Measurements from ENCODE around the gene POLR3B. TPM values are rescaled to one million over a fixed set of nuclear protein-coding genes. Genes with fewer than 3 reads are reported as not detected.
"Not testable (repeated sequence)": the region's sequence is repeated elsewhere in the genome, so short reads cannot be mapped to it uniquely, and the experiment has no call there.

POLR3B gene
- total RNA-seq, 1 experiment from 2014 or later: 7.9 TPM

DNA sequence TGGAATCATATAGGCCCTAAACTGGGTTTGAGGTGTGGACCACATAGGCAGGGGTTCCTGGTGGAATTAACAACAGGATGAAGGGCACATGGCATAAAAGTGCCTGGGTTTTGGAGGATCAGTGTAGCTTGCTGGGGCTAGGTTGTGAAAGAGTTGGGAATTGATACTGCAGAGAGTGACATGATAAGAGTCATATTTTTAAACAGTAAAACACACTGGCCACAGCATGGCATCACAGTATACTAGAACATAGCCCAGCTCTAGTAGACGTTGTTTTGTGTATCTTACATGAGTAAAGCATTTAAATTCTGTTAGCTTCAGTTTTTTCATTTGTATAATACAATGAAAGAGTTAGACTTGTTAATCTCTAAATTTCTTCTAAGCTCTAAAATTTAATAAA, 102.0 kb downstream of the POLR3B start:
- DNase-seq (ENCODE audit: low spot score): no peak

DNA sequence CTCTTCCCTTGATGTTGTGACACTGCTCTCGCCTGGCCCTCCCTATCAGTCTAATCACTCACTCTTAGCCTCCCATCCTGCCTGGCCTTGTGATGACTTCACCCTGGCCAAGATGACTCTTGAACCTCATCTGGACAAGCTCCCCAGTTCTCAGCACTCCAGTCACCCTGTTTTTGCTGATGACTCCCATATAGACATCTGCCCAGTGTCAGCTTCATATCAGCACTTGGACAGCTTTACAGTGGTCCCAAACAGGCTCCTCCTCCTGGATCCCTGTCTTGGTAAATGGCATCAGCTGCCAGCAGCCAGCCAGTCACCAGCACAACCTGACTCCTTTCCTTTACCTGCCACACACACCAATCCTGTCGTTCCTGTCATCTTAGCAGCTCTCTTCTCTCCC, 104.2 kb downstream of the POLR3B start:
- DNase-seq (ENCODE audit: low spot score): no peak

DNA sequence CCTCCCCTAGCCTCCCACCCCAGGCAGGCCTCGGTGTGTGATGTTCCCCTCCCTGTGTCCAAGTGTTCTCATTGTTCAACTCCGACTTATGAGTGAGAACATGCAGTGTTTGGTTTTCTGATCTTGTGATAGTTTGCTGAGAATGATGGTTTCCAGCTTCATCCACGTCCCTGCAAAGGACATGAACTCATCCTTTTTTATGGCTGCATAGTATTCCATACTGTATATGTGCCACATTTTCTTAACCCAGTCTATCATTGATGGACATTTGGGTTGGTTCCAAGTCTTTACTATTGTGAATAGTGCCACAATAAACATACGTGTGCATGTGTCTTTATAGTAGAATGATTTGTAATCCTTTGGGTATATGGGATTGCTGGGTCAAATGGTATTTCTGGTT, 108.1 kb downstream of the POLR3B start:
- not testable (repeated sequence) for DNase-seq (ENCODE audit: low spot score)

DNA sequence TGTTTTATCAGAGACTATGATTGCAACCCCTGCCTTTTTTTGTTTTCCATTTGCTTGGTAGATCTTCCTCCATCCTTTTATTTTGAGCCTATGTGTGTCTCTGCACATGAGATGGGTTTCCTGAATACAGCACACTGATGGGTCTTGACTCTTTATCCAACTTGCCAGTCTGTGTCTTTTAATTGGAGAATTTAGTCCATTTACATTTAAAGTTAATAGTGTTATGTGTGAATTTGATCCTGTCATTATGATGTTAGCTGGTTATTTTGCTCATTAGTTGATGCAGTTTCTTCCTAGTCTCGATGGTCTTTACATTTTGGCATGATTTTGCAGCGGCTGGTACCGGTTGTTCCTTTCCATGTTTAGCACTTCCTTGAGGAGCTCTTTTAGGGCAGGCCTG, 118.1 kb downstream of the POLR3B start:
- not testable (repeated sequence) for DNase-seq (ENCODE audit: low spot score)

DNA sequence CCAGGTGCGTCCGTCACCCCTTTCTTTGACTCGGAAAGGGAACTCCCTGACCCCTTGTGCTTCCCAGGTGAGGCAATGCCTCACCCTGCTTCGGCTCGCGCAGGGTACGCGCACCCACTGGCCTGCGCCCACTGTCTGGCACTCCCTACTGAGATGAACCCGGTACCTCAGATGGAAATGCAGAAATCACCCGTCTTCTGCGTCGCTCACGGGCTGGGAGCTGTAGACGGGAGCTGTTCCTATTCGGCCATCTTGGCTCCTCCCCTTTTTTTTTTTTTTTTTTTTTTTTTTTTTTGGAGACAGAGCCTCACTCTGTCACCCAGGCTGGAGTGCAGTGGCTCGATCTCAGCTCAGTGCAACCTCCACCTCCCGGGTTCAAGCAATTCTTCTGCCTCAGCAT, 120.1 kb downstream of the POLR3B start:
- DNase-seq (ENCODE audit: low spot score): not testable (repeated sequence)

DNA sequence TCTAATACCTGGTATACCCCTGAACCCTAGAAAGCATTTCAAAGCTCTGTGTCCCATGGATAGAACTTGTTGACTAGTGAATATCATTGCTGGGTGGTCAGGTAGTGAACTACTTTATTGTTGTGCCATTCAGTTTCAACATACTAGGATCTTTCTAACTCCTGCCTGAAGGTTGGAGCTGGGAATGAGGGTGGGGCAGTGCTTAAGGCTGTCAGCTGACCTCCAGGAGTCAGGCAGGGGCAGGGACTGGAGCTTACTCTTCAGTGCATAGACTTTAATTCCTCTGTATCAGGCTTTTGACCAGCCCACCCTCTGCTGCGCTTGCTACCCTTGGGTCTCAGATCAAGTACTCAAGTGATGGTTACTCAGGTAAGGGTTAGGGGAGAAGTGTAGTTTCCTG, 122.7 kb downstream of the POLR3B start:
- DNase-seq (ENCODE audit: low spot score): no peak

DNA sequence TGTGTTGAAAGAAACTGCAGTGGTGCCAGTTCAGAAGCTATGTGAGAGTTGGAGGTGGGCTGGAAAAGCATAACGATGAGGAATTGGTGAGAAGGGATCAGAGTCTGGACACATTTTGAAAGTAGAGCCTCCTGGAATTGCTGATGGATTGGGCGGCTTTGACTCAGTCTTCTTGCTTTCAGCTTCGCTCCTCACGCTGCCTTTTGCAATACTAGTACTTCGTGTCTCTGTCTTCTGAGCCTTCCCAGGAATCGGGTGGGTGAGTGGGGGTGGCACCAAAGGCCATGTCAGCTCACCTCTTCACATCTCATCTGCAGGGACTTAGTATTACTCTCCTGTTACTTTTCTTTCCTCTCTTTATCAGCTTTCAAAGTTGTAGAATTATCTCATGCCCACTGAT, 123.7 kb downstream of the POLR3B start:
- DNase-seq (ENCODE audit: low spot score): no peak

DNA sequence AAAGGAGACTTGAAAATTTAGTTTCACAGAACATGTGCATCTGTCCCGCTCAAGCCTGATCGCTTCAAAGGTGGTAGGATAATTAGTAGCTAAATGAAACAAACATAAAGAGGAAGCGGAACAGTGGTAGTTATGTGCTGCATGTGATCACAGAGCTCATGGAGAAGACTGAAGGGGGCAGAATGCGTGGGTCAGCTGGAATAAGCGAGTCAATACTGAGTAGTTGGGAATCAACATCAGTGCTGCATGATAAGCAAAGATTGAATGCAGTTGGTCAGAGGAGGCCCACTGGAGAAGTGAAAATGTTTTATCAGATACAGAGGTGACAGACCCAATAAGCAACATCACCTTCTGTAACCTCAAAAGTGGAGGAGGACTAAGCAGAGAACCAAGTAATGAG, 130.1 kb downstream of the POLR3B start:
- DNase-seq (ENCODE audit: low spot score): no peak

DNA sequence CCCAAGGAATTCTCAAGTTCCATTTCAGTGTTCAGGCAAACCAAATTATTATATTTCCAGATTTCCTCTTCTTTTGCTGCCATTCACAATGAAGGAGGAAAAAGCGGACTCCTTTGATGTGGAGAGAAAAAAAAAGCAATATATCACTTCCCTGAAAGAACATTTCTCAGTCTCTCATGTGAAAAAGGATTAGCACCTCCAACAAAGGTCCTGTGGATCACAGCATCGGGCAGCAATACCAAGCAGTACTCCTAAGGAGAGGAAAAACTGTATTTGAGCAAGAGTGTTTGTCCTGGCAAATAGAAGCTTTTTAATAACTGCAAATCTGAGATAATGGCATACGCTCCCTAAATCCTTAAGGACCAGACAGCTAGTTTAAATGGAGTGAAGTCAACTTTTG, 131.3 kb downstream of the POLR3B start:
- no peak for DNase-seq (ENCODE audit: low spot score)

DNA sequence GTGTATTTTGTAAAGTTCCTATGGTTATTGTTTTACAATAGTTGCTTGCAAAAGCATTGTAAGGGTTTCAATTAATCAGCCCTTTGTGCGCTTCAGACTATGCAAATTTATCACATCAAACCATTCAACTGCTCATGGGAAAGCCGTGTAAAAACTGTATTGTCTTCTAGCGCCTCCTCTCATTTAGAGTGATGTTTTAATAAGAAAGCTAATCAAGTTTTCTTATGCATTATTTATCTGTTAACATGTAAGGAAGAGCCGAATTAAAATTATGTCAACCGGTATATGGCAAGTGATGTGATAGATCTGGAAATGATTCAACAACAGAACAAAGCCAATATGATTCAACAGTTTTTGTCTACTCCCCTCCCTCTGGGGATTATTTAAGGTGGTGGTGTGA, 132.7 kb downstream of the POLR3B start:
- no peak for DNase-seq (ENCODE audit: low spot score)

DNA sequence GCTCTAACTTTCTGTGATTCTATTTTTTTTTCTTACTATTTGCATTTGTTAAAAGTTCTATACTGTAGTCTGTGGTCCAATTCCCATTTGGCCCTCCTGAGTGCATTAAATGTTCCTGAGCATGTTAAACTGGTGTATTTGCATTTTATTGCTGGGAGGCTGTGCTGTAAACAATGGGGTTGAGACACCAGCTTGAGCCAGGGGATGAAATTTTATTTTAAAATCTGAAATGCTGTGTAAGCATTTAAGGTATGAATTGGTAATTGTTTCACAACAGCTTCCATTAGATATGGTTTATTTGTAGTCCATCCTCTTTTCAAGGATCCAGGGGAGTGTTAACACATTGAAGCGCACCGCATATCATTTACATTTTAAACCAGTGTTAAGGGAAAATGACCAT, 135.3 kb downstream of the POLR3B start:
- no peak for DNase-seq (ENCODE audit: low spot score)

DNA sequence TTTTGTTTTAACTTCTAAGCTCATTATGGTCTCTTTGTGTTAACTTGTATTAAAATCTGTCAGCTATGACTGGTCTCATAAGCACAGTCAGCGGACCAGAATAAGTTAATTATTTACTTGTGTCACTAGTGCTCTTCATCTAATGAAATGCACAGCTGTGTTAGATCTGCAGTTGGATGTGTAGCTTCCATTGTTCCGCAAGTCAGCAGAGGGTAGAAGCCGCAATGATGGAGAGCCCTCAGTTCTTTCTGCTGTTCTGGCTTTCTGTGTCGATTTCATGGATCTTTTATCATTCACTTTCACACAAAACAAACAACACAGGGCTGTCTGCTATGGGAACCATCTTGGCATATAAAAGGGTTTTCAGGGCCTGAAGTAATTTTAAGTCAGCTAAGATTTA, 136.0 kb downstream of the POLR3B start:
- no peak for DNase-seq (ENCODE audit: low spot score)

DNA sequence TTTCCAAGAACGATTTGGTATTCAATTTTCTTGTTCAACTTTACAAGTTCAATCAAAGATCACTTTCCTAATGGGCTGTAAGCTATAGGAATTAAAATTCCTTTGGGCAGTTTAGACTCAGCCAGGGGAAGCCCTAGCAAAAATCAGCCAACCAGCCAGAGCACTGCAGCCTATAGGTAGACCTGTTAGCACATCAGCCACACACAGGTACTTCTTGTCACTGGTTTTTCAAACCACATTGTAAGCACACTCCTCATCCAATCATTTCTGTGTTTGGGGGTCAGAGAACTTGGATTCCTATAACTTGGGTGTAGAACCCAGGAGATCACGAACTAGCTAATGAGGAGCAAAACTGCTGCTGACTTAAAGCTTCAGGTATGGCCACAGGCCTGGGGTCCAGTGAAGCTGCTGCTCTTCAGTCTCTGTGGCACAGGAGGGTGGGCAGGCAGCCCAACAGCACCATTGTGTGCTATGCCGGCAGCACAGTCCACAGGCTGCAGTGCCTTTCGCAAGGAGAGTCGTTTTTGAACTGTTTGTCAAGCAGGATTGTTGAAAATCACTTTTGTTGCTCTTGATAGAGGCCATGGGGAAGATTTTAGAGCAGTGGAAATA, 137.9 kb downstream of the POLR3B start:
- no peak for DNase-seq (ENCODE audit: low spot score)

DNA sequence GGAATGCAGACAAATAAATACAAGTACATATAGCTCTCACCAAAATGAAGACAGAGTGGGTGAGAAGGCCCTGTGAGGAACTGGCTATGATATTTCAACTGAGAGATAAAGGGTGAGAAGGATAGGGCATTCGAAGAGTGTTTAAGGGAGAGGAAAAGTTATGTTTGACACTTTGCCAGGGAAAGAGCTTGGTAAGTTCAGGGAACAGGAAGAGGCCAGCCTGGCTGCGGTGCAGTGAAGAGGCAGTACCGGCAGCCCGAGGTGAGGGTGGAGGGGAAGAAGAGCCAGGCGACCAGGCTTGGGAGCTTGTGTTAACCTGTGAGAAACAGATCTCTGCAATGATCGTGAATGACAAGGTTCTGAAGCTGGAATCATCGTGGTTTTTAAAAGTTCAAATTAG, 140.5 kb downstream of the POLR3B start:
- no peak for DNase-seq (ENCODE audit: low spot score)

DNA sequence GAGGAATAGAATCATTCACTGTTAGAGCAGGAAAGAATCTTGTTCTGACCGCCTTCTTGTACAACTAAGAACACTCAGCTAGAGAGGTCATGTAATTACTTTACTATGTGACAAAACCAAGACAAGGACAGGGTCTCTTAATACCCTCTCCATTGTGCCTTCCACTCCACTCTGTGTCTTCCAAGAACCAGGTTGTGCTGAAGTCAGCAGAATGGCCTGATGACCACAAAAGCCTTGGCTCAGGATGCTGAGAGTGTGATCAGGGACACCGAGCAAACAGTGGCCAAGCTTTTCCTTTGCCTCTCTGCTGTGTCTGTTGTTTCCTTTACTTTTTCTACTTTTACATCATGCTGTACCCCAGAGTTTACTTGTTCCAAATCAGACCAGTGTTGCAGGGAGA, 142.1 kb downstream of the POLR3B start:
- DNase-seq (ENCODE audit: low spot score): no peak

DNA sequence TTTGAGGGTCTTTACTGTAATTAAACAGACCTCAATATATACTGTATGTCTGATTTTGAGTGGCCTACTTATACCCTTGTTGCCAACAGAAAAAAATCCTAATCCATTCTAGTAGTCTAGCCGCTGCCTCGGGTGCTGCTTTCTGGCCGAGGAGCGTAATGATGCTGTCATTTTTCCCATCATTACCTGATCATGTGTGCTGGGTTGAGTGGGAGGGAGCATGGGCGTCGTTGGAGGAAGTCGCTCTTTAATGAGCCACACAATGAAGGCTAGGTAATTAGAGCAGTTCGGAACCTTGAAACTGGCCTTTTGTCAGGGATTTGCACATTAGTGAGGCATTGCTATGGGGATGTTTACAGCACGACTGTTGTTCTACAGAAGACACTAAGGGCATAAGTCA, 149.1 kb downstream of the POLR3B start:
- no peak for DNase-seq (ENCODE audit: low spot score)

DNA sequence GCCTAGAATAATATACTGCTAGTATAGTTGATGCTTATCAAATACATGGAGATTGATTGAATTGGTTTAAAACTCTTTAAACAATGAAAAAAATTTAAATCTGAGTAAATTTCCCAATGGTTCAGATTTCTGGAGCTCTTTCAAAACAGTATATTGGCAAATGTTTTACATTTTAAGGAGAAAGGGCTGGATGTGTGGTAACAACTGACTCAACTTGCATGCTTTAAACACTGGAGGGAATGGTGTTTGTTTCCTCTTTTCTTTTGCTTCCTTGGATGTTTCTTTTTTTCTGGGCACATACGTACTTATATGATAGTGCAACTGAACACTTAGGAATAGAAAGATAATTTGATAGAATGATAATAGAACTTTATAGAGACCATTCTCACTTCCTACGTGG, 151.4 kb downstream of the POLR3B start:
- no peak for DNase-seq (ENCODE audit: low spot score)

DNA sequence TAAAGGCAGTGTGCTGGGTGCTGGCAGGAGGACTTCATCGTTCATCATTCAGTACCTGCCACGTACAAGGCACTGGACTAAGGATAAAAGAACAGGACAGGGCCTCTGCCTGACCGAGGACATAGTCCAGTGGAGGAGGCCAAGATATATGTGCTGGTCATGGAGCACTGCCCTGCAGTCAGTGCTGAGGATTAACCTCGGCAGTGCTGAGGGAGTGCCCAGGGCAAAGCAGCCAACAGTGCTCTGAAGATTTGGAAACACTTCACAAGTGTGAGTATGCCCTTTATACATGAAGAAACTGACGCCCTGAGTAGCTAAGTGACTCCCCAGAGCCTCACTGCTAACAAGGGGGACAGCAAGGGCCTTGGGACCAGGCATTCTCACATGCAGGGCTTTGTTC, 153.8 kb downstream of the POLR3B start:
- no peak for DNase-seq (ENCODE audit: low spot score)

DNA sequence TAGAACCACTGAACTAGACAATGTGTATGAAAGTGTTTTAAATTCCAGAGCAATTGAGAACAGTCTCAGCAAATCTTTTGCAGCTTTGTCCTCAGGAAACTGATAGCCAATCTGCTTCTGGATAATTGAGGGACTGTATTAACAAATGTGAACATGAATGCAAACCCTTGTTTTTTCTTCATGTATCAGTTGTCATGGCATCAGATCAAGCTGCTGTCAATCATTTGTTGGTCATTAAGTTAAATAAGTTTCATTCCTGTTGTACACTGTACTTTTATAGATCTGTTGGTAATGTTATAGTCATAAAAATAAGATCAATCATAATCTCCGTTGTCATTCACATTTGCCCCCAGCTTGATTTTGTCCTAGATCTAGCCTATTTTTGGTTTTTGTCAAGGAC, 159.8 kb downstream of the POLR3B start:
- no peak for DNase-seq (ENCODE audit: low spot score)

DNA sequence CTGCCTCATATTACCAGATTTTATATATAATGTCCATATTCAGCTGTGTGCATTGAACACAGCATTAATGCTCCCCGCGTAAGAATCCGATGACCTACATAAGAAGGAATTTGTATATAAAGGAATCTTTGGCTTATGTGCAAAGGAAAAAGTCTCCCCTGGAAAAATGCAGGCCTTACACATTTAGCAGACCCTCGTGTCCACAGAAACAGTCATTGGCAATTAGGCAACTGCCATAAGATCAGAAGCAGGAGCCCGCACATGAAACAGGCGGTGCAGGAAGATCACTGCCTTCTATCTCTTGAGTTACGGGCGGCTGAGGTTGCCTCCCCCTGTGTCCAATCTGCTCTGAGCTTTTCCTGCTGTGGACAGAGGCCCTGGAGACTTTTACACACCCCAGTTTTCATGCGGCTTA, 162.1 kb downstream of the POLR3B start:
- no peak for DNase-seq (ENCODE audit: low spot score)

DNA sequence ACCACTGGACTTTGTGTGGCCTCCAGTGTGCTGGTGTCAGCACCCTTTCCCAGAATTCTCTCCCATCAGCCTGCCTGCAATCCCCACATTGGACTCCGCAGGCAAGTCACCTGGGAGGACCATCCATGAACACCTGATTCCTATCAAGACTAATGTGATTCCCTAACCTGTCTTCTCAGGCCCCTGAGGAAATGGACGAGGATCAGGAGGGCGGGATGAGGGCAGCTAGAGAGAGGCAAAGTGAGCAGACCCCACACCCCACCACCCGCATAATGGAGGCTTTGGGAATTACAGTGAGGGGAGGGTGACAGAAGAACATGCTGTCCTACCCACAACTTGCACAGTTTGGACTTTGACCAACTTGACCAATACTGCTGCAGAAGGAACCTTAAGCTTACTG, 164.4 kb downstream of the POLR3B start:
- no peak for DNase-seq (ENCODE audit: low spot score)

DNA sequence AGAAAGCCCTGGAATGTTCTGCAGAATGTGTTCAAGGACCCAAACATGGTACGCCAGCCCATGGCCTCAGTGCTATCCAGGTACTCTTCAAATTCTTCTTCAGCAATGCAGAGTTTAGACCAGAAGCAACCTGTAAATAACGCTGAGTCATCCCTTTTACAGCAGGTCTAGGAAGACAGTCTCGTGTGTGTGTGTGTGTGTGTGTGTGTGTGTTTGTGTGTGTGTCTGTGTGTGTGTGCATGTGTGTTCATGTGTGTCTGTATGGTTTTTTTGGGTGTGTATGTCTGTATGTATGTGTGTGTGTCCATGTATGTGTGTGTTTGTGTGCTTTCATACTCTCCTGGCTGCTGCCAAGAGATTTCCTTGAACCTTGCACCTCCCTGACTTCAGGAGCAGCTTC, 165.2 kb downstream of the POLR3B start:
- DNase-seq (ENCODE audit: low spot score): no peak

DNA sequence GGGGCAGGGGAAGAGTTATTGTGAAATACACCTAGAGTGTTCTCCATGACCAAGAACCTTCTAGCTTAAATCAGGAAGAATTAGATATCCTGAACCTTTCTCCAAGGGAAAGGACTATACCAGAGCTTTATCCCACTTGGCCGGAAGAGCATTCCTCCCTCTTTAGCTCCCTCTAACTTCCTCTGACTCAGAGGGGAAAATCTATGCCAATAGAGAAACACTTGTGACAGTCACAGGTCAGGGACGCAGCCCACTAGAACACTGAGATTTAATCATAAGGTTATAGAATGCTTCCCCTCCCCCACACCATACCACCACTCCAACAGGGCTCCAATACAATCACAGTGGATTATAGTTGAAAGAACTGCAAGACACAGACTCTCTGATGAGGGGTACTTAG, 169.8 kb downstream of the POLR3B start:
- DNase-seq (ENCODE audit: low spot score): no peak

DNA sequence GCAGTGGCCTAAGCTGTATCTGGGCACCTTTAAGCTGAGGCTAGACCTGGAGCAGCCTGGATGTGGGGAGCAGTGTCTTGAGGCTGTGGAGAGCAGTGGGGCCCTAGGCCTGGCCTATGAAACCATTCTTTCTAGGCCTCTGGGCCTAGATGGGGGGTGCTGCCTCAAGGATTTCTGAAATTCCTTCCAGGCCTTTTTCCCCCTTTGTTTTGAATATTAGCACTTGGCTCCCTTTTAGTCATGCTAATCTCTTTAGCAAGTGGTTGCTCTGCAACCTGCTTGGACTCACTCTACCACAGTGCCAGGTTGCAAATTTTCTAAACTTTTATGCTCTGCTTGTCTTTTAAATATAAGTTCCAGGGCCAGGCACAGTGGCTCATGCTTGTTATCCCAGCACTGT, 183.7 kb downstream of the POLR3B start:
- DNase-seq (ENCODE audit: low spot score): no peak

DNA sequence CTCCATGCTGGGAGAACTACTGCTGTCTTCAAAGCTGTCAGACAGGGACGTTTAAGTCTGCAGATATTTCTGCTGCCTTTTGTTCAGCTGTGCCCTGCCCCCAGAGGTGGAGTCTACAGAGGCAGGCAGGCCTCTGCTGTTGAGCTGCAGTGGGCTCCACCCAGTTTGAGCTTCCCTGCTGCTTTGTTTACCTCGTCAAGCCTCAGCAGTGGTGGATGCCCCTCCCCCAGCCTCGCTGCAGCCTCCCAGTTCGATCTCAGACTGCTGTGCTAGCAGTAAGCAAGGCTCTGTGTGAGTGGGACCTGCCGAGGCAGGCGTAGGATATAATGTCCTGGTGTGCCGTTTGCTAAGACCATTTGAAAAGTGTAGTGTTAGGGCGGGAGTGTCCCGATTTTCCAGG, 193.9 kb downstream of the POLR3B start:
- no peak for DNase-seq (ENCODE audit: low spot score)
